Activated T-helper 2 cell treated with anti-CD3 and anti-CD28 coated beads, Interferon-gamma antibody, Interleukin-2, Interleukin-4, amounts not matched to agents 10 μg/mL and 5 μg/mL and 100 μg/mL, durations not matched to agents 14 hours and 24 hours and 36 hours (primary cell): ENCODE results near the gene PAF1. TPM values are rescaled to one million over a fixed set of nuclear protein-coding genes. Genes with fewer than 3 reads are reported as not detected.

Experiments used
- DNase-seq: peaks from one replicate; pipeline ENCODE4 v3.0.0; 2021; ENCODE audit warnings: low spot score
- H3K27ac Mint-ChIP-seq: one replicate; pipeline ENCODE4 v1.8.0; 2021; ENCODE audit warnings: mixed read lengths
- H3K27me3 Mint-ChIP-seq: one replicate; pipeline ENCODE4 v1.8.0; 2021; ENCODE audit warnings: low read depth, mixed read lengths
- H3K36me3 Mint-ChIP-seq: one replicate; pipeline ENCODE4 v1.8.0; 2021; ENCODE audit warnings: low read depth, mixed read lengths
- H3K4me1 Mint-ChIP-seq: one replicate; pipeline ENCODE4 v1.8.0; 2021; ENCODE audit warnings: low read depth, mixed read lengths
- H3K4me3 Mint-ChIP-seq: one replicate; pipeline ENCODE4 v1.8.0; 2021; ENCODE audit warnings: low read depth, mild to moderate bottlenecking, moderate library complexity, mixed read lengths
- H3K9me3 Mint-ChIP-seq: one replicate; pipeline ENCODE4 v1.8.0; 2021; ENCODE audit warnings: mixed read lengths
- intact Hi-C: fragments of 100-400 bp; cut with micrococcal nuclease; formaldehyde crosslinking; loops from one replicate; pipeline ENCODE4 v1.15.1; 2023
- total RNA-seq: library from RNA; stranded (reverse); gene quantifications from 2 replicates; pipeline ENCODE4 v1.2.3, GENCODE V29; 2022

The PAF1 gene
- total RNA-seq: 49.5 and 51.1 TPM in 2 replicates

- peaks cover 22% of the 10 kb centered on the region for H3K4me1 Mint-ChIP-seq
- DNase-seq: peak; percentile 97
- H3K4me3 Mint-ChIP-seq: peak within 1 kb of the TSS; percentile 98
- H3K36me3 Mint-ChIP-seq: peaks cover 50% of the 10 kb centered on the region
- H3K9me3 Mint-ChIP-seq: no peaks in the 10 kb centered on the region
- H3K27ac Mint-ChIP-seq: peak within 1 kb of the TSS; percentile 96
- no peaks in the 10 kb centered on the region for H3K27me3 Mint-ChIP-seq
- intact Hi-C loops: loop anchor here (1.0 kb wide), 2 partner anchors 21 to 45 kb away; partner anchors contain the start of gene PLEKHG2
Observed at GRCh38 chr19:39390751-39391437, at the start of gene PAF1, which contains the start of gene MED29. PAF1 (minus strand) TSS chr19:39391106; CDS start chr19:39390864, 242 bp downstream. MED29 (plus strand) TSS chr19:39391378; CDS start chr19:39391423, 45 bp downstream.

- intact Hi-C loops: no loop called here
- DNase-seq: no peak
- Mint-ChIP-seq H3K4me3 (no peak overlapping the region), H3K36me3 (peaks cover 24% of the 10 kb centered on the region), H3K4me1 (peaks cover 29% of the 10 kb centered on the region), H3K27me3 (no peaks in the 10 kb centered on the region), H3K27ac (no peak overlapping the region), H3K9me3 (no peaks in the 10 kb centered on the region)
Observed at GRCh38 chr19:39438270-39438934, 47.5 kb upstream of the PAF1 start.

GRCh38 chr19:39436350-39436716, 45.4 kb upstream of the PAF1 start:
- no peak for DNase-seq
- no peaks in the 10 kb centered on the region for H3K27me3 Mint-ChIP-seq
- H3K27ac Mint-ChIP-seq: peak overlapping the region; percentile 99
- H3K36me3 Mint-ChIP-seq: peaks cover 40% of the 10 kb centered on the region
- peak overlapping the region; percentile 100 for H3K4me3 Mint-ChIP-seq
- H3K9me3 Mint-ChIP-seq: no peaks in the 10 kb centered on the region
- peaks cover 36% of the 10 kb centered on the region for H3K4me1 Mint-ChIP-seq
- intact Hi-C loops: loop anchor here (1.0 to 2.0 kb wide), 4 partner anchors 9 to 45 kb away; partner anchors contain the start of genes MED29, PAF1, PLEKHG2 and SUPT5H

DNA sequence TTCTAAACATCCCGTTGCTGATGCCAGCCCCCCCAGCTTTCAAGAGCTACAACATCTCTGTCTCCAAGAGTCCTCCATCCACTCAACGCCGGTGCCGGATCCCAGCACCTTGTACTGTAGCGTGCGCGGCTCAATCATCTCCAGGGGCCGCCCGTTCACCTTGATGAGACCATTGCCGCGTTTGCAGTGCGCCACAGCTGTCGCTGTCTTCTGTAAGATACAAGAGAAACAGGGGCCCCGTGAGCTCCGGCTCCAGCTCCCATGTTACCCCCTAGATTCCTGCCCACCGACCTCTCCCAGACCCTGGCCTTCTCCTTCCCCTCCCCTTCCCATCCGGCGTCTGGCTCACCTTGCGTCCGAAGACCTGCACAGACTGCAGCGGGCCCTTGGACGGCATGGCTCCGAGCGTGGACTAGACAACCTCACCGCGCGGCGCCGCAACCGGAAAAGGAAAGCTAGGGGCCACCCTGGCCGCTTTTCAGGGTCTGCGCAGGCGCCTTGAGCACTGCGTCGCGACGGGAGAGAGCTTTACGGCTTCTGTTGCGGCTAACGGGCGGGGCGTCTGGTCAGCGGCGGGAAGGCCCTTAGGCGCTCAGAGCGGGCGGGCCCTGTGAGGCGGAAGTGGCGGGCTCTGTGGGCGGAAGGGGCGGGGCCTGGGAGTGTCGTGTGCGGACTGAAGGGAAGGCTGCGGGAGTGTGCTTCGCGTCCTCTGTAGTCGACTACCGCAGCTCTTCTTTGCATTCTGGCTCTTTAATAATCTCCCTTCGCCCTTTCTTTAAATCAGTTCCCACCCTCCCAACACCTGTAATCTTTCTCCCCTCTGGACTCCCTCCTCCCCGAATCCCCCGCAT, 44.8 kb upstream of the PAF1 start, which contains the start of gene RPS16:
RPS16 (minus strand) TSS at position 451 of the 851 bp plus-strand sequence; CDS start at position 397, 54 bp downstream.
- peak; percentile 99 for DNase-seq

DNA sequence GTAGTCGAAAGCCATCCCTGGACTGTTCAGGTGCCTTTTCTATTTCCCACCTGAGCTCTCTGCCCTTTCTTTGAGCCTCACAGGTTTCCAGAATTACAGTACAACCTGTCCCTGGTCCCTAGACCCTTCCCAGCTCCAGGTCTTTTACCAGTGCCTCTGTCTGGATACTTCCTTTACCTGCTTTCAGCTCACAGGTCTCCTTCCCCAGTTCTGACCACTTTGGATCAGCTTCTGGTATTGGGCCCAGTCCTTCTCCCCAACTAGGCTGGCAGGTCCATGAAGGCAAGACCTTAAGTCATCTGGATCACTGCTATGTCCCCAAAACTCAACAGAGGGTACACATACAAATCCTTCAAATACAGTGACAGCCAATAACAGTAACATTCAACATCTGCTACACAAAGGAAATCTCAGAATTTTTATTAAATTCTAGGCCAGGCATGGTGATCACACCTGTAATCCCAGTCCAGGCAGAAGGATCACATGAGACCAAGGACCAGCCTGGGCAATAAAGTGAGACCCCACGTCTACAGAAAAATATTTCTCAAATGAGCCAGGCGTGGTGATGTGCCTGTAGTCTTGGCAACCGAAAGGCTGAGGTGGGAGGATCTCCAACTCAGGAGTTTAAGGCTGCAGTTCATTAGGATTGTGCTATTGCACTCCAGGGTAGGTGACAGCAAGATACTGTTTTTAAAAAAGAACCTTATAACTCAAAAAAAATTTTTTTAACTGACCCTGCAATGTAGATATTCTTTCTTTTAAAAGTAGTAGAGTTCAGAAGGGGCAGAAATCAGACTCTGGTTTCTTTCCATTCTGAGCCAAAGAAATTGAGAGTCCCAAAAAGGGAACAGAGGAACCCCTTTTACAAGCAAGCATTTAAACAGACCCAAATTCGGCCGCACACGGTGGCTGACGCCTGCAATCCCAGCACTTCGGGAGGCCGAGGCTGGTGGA, 43.5 kb upstream of the PAF1 start:
- Mint-ChIP-seq H3K9me3 (no peaks in the 10 kb centered on the region), H3K27me3 (no peaks in the 10 kb centered on the region), H3K27ac (peak overlapping the region; percentile 99), H3K4me3 (peak overlapping the region; percentile 100), H3K4me1 (peaks cover 41% of the 10 kb centered on the region), H3K36me3 (peaks cover 51% of the 10 kb centered on the region)
- intact Hi-C loops: no loop called here
- no peak for DNase-seq

More for the DNA sequence above, 44.8 kb upstream of the PAF1 start, which contains the start of gene RPS16:
- H3K4me1 Mint-ChIP-seq: peaks cover 40% of the 10 kb centered on the region
- H3K27me3 Mint-ChIP-seq: no peaks in the 10 kb centered on the region
- peaks cover 46% of the 10 kb centered on the region for H3K36me3 Mint-ChIP-seq
- H3K9me3 Mint-ChIP-seq: no peaks in the 10 kb centered on the region
- H3K27ac Mint-ChIP-seq: peak within 1 kb of the TSS; percentile 99
- intact Hi-C loops: loop anchor here (1.0 to 2.0 kb wide), 4 partner anchors 10 to 45 kb away; partner anchors contain the start of genes MED29, PAF1, PLEKHG2 and SUPT5H
- H3K4me3 Mint-ChIP-seq: peak within 1 kb of the TSS; percentile 100

- Mint-ChIP-seq H3K27ac (peak overlapping the region; percentile 73), H3K36me3 (peaks cover 51% of the 10 kb centered on the region), H3K4me3 (peak overlapping the region; percentile 58), H3K4me1 (peaks cover 41% of the 10 kb centered on the region), H3K9me3 (no peaks in the 10 kb centered on the region), H3K27me3 (no peaks in the 10 kb centered on the region)
- DNase-seq: no peak
- intact Hi-C loops: no loop called here
Observed at GRCh38 chr19:39433480-39434079, 42.7 kb upstream of the PAF1 start.

- intact Hi-C loops: no loop called here
- H3K36me3 Mint-ChIP-seq: peaks cover 51% of the 10 kb centered on the region
- peak overlapping the region; percentile 73 for H3K27ac Mint-ChIP-seq
- H3K4me3 Mint-ChIP-seq: peak overlapping the region; percentile 45
- DNase-seq: no peak
- no peaks in the 10 kb centered on the region for H3K27me3 Mint-ChIP-seq
- peaks cover 41% of the 10 kb centered on the region for H3K4me1 Mint-ChIP-seq
- no peaks in the 10 kb centered on the region for H3K9me3 Mint-ChIP-seq
Observed at GRCh38 chr19:39432677-39433025, 41.7 kb upstream of the PAF1 start.

DNA sequence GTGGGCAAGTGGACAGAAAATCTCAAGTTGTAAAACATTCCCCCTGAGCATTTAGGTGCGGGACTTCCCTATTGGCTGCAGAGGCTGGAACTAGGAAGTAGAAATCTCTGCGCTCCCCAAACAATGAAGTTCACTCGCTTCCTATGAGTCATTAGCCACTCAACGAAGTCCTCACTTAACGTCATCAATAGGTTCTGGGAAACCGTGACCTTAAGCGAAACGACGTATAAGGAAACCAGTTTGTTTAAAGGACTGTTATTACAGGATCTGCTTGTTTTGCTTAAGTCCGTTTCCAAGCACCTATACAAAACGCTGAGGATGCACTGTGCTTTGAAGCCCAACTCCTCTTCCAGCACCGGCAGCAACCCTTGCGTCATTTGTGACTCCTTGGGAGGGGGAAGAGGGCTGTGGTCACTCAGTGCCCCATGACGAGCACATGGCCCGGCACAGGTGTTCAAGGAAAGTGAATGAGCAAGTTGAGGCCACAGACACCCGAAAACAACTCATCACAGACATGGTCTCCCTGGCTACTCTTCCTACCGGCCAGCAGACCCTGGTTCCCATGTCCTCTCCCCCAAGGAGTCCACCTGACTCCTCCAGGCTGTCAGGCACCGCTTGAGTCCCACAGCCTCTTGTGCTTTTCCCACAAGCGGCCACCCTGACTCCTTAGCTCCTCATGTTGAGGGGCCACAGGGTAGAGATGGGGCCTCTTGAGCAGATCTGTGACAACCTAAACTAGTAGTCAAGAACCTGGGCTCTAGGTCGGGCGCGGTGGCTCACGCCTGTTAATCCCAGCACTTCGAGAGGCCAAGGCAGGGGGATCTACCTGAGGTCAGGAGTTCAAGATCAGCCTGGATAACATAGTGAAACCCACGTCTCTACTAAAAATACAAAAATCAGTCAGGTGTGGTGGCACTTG, 40.0 kb upstream of the PAF1 start:
- Mint-ChIP-seq H3K27ac (peak overlapping the region; percentile 97), H3K4me1 (peaks cover 33% of the 10 kb centered on the region), H3K27me3 (no peaks in the 10 kb centered on the region), H3K9me3 (no peaks in the 10 kb centered on the region), H3K4me3 (peak overlapping the region; percentile 33), H3K36me3 (peaks cover 52% of the 10 kb centered on the region)
- DNase-seq: peak; percentile 44
- intact Hi-C loops: loop anchor here (1.0 to 2.0 kb wide), 2 partner anchors 14 to 19 kb away; partner anchors contain the start of genes PLEKHG2 and SUPT5H

- no peaks in the 10 kb centered on the region for H3K27me3 Mint-ChIP-seq
- H3K9me3 Mint-ChIP-seq: no peaks in the 10 kb centered on the region
- peaks cover 21% of the 10 kb centered on the region for H3K4me1 Mint-ChIP-seq
- no peak overlapping the region for H3K27ac Mint-ChIP-seq
- DNase-seq: no peak
- no peak overlapping the region for H3K4me3 Mint-ChIP-seq
- H3K36me3 Mint-ChIP-seq: peaks cover 42% of the 10 kb centered on the region
- intact Hi-C loops: no loop called here
Observed at GRCh38 chr19:39428283-39429112, 37.6 kb upstream of the PAF1 start.

GRCh38 chr19:39427707-39428106, 36.8 kb upstream of the PAF1 start:
- Mint-ChIP-seq H3K27me3 (no peaks in the 10 kb centered on the region), H3K4me3 (no peak overlapping the region), H3K36me3 (peaks cover 38% of the 10 kb centered on the region), H3K27ac (no peak overlapping the region), H3K9me3 (no peaks in the 10 kb centered on the region), H3K4me1 (peaks cover 15% of the 10 kb centered on the region)
- DNase-seq: no peak
- intact Hi-C loops: no loop called here
